Right cardiac atrium (tissue), 5 donors: Measurements from ENCODE around the gene ITGAL. TPM values are rescaled to one million over a fixed set of nuclear protein-coding genes. Genes with fewer than 3 reads are reported as not detected.

ENCODE experiments used
- ATAC-seq, 2 donors: fragments of 200-7000 bp; cut with Tn5 transposase; one replicate each; pipeline versions ENCODE4 v1.8.0 to v1.9.1; 2020; ENCODE audit warnings: moderate library complexity in 2 of 2, mild to moderate bottlenecking in 1 of 2
- DNase-seq, 3 donors: peaks; one replicate each; pipeline ENCODE4 v3.0.0-alpha.2; 2020
- H3K27ac ChIP-seq: one replicate; pipeline ENCODE4 v1.5.1; 2013; ENCODE audit warnings: mild to moderate bottlenecking, low read length, control low read depth, moderate library complexity
- H3K27me3 ChIP-seq: one replicate; pipeline ENCODE4 v1.6.1; 2013; ENCODE audit not compliant: control insufficient read depth, insufficient read depth
- H3K4me1 ChIP-seq: one replicate; pipeline ENCODE4 v1.6.1; 2013; ENCODE audit warnings: low read length; ENCODE audit not compliant: control insufficient read depth, insufficient read depth
- H3K4me3 ChIP-seq: one replicate; pipeline ENCODE4 v1.5.1; 2013; ENCODE audit warnings: low read length, control low read depth
- H3K9me3 ChIP-seq: one replicate; pipeline ENCODE4 v1.6.1; 2013; ENCODE audit warnings: low read length; ENCODE audit not compliant: control insufficient read depth
- WGBS: extraction: QIAGEN DNeasy Blood & Tissue Kit; methylation state at CpG from one replicate; pipeline ENCODE4 v1.1.7; 2013; 5-methylcytosine and 5-hydroxymethylcytosine counted together
- intact Hi-C, 4 donors: fragments of 100-400 bp; cut with DNase I; formaldehyde crosslinking; loops; one replicate each; pipeline versions ENCODE4 v1.11.0 to v1.14.0; 2022 to 2023
- polyA plus RNA-seq: library from polyadenylated mRNA; stranded (reverse); fragments of 200-250 nt; gene quantifications from one replicate; pipeline ENCODE4 v1.2.3, GENCODE V29; 2013
- total RNA-seq, 4 donors: library from RNA; stranded (reverse); fragmentation: NEBNext Ultra II Directional; extraction: Animal tissue kit (Norgen Biotek cat#: 25700); gene quantifications; one replicate each; pipeline ENCODE4 v1.2.1, GENCODE V29; 2021
- donor health status: healthy with polysubstance abuse.
- donor health status: DM: no; HTN: yes; CAD: no.
- donor health status: DM: no; HTN: no; CAD: no.
- donor health status: DM: no; HTN: yes; CAD: no; lungs with severe emphysema.
- donor health status: DM: yes; HTN: yes; CAD: no.

Gene ITGAL
- total and polyA plus RNA-seq, 5 donors, result 0.61 to 4.8 (median 1.5) TPM

DNA sequence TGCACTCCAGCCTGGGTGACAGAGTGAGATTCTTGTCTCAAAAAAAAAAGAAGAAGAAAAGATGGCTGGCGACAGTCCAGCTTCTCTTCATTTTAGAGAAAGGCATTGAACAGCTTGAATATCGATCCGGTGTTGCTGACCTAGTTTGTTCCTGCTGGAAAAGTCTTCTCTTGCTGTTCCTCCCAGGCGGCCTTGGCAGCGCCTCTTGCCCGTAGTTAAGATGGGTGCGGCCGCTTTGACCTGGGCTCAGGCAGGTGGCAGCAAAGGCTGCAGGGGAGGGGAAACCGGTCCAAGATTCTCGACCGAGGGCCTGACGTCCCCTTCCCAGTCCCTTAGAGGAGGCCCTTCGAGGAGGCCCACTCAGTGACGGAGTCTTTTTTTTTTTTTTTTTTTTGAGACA, 89.5 kb downstream of the ITGAL start:
- H3K4me1 ChIP-seq, result peaks cover 5% of the 10 kb centered on the region
- no peaks in the 10 kb centered on the region for H3K9me3 ChIP-seq
- H3K4me3 ChIP-seq, result no peak overlapping the region
- no peak for ATAC-seq
- DNase-seq, result no peak
- no peak overlapping the region for H3K27ac ChIP-seq
- H3K27me3 ChIP-seq, result no peaks in the 10 kb centered on the region
- intact Hi-C loops, result no loop called here
- 94% methylated on average over 14 of the region's 14 CpGs for WGBS

DNA sequence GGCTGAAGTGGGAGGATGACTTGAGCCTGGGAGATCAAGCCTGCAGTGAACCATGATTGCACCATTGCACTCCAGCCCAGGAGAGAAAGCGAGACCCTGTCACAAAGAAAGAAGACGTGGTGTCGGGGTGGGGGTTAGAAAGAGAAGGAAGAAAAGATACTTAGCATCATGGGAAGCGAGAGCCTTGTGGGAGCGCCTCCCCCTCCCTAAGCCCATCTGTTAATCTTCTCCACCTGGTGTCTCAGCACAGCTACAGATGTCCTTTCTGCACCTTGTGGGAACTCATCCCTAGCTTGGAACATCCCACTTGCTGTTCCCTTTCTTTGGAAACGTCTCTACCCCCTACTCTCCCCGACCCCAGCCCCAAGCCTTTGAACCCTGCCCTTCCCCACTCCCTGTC, 93.0 kb downstream of the ITGAL start:
- WGBS, result 67% methylated on average over 7 of the region's 7 CpGs
- Histone ChIP-seq H3K4me3 (no peak overlapping the region), H3K4me1 (no peaks in the 10 kb centered on the region), H3K27me3 (no peaks in the 10 kb centered on the region), H3K27ac (no peak overlapping the region), H3K9me3 (no peaks in the 10 kb centered on the region)
- intact Hi-C loops, result no loop called here
- DNase-seq (no peak), ATAC-seq (no peak)

DNA sequence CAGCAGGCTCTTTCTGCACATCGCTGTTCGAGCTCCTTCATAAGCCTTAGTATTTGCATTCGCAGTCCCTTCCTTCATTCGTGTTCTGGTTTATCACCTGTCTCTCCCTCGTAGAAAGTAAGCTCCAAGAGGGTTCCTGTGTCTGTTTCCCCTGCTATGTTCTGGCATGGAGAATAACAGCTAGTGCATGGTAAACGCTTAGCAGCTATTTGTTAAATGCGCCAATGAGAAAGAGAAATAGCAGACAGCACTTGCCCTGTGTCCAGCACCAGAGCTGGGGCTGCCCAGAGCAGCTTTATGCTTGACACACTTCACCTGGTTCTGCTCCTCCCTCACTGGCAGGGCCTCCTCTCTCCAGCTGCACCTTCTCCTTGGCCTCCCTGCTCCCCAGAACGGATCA, 93.4 kb downstream of the ITGAL start:
- Histone ChIP-seq H3K4me3 (no peak overlapping the region), H3K27ac (no peak overlapping the region), H3K4me1 (no peaks in the 10 kb centered on the region), H3K9me3 (no peaks in the 10 kb centered on the region), H3K27me3 (no peaks in the 10 kb centered on the region)
- ATAC-seq (no peak), DNase-seq (no peak)
- intact Hi-C loops, result no loop called here
- 70% methylated on average over 8 of the region's 8 CpGs for WGBS

DNA sequence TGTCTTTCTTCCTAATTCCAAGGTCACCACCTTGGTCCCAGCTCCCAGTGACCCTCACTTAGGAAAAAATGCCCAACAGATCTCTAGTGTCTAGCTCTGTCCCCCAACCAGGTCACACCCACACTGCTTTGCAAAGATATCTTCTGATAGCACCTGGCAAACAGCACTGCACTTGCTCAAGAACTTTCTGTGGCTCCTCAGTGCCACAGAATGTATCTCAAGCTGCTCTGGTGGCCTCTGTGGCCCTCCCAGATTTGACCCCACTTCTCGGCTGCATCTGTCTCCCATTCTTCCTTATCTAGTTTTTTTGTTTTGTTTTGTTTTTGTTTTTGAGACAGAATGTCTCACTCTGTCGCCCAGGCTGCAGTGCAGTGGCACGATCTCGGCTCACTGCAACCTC, 94.0 kb downstream of the ITGAL start:
- intact Hi-C loops, result no loop called here
- WGBS, result 82% methylated on average over 4 of the region's 4 CpGs
- ATAC-seq (no peak), DNase-seq (no peak)
- no peaks in the 10 kb centered on the region for H3K27me3 ChIP-seq
- no peaks in the 10 kb centered on the region for H3K9me3 ChIP-seq
- no peak overlapping the region for H3K4me3 ChIP-seq
- no peaks in the 10 kb centered on the region for H3K4me1 ChIP-seq
- H3K27ac ChIP-seq, result no peak overlapping the region

GRCh38 chr16:30567160-30567990, 94.8 kb downstream of the ITGAL start:
- no peaks in the 10 kb centered on the region for H3K4me1 ChIP-seq
- H3K4me3 ChIP-seq, result no peak overlapping the region
- DNase-seq (no peak), ATAC-seq (no peak)
- WGBS, result 85% methylated on average over 14 of the region's 14 CpGs
- intact Hi-C loops, result no loop called here
- H3K27me3 ChIP-seq, result no peaks in the 10 kb centered on the region
- H3K27ac ChIP-seq, result no peak overlapping the region
- H3K9me3 ChIP-seq, result no peaks in the 10 kb centered on the region

DNA sequence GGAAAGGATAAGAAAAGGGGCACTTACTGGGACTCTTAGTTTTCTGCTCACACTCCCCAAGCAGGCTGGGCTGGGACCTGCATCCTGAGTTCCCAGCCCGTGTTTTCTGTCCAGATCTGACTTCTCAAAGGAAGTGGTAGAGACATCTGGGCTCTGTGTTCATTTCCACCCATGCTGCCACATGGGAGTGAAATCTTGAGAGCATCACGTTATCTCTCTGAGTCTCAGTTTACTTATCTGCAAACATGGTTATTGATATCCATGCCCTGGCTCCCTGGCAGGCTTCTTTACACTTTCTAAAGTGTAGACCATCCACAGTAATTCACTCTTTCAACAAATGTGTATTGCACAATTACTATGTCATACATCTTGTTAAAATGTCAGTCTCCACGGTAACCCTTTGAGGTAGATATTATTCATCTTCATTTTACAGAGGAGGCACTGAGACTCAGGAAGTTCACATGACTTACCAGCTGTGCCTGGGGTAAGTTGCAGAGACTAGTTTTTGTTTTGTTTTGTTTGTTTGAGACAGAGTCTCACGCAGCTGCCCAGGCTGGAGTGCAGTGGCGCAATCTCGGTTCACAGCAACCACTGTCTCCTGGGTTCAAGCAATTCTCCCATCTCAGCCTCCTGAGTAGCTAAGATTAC, 95.6 kb downstream of the ITGAL start:
- Histone ChIP-seq H3K27ac (no peak overlapping the region), H3K4me3 (no peak overlapping the region), H3K27me3 (no peaks in the 10 kb centered on the region), H3K9me3 (no peaks in the 10 kb centered on the region), H3K4me1 (no peaks in the 10 kb centered on the region)
- no peak for ATAC-seq
- no peak for DNase-seq
- WGBS, result 65% methylated on average over 6 of the region's 6 CpGs
- intact Hi-C loops, result no loop called here

- Histone ChIP-seq H3K27me3 (no peaks in the 10 kb centered on the region), H3K27ac (no peak overlapping the region), H3K4me3 (no peak overlapping the region), H3K4me1 (no peaks in the 10 kb centered on the region), H3K9me3 (no peaks in the 10 kb centered on the region)
- no peak for DNase-seq
- ATAC-seq, result no peak
- intact Hi-C loops, result no loop called here
- 96% methylated on average over 3 of the region's 3 CpGs for WGBS
Observed at GRCh38 chr16:30569281-30569680, 96.7 kb downstream of the ITGAL start.

DNA sequence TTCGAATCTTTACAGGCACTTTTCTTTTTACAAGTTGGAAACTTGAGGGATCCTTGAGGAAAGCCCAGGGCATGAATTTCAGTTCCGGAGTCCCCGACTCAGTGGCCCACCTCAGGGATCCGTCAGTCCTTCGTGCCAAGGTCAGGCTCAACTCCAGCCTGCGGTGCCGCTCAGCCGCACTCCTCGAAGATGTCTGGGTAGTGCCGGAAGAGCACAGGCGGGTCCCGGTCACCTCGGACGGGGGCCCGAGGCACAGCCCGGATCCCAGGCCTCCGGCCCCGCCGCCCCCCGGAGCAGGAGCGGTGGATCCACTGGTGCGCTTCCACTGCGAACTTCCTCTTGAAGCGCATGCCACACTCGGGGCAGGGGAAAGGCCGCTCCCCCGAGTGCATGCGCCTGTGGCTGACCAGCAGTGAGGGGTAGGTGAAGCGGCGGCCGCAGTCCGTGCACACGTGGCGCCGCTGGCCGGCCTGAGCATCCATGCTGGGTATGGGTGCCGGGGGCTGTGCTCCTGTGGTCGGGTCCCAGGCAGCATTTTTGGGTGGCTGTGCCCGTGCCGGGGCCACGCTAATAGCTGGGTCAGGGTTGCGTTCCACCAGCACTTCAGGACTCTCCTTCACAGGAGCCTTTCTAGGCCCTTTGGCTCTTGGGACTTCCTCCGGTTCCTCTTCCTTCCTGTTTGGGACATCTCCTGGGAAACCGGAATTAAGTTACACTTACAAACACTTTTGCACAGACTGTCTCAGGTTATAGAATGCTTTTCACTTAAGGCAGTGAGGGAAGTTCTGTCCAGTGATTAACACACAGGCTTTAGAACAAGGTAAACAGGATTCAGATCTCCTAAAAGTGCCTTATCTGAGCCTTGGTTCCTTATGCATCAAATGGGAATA, 97.4 kb downstream of the ITGAL start:
- intact Hi-C loops, result no loop called here
- Histone ChIP-seq H3K4me1 (no peaks in the 10 kb centered on the region), H3K27ac (no peak overlapping the region), H3K27me3 (no peaks in the 10 kb centered on the region), H3K9me3 (no peaks in the 10 kb centered on the region), H3K4me3 (no peak overlapping the region)
- DNase-seq, result peak in 2 of 3 donors; percentile 27 to 67
- ATAC-seq, result no peak
- WGBS, result 78% methylated on average over 44 of the region's 44 CpGs

GRCh38 chr16:30570636-30571444, 98.3 kb downstream of the ITGAL start:
- intact Hi-C loops, result no loop called here
- no peaks in the 10 kb centered on the region for H3K4me1 ChIP-seq
- DNase-seq (peak; percentile 37 to 80 (median 75)), ATAC-seq (peak; percentile 8 to 14)
- WGBS, result 6% methylated on average over 22 of the region's 22 CpGs
- no peaks in the 10 kb centered on the region for H3K9me3 ChIP-seq
- H3K27me3 ChIP-seq, result no peaks in the 10 kb centered on the region
- peak overlapping the region; percentile 66 for H3K4me3 ChIP-seq
- H3K27ac ChIP-seq, result peak overlapping the region; percentile 97

DNA sequence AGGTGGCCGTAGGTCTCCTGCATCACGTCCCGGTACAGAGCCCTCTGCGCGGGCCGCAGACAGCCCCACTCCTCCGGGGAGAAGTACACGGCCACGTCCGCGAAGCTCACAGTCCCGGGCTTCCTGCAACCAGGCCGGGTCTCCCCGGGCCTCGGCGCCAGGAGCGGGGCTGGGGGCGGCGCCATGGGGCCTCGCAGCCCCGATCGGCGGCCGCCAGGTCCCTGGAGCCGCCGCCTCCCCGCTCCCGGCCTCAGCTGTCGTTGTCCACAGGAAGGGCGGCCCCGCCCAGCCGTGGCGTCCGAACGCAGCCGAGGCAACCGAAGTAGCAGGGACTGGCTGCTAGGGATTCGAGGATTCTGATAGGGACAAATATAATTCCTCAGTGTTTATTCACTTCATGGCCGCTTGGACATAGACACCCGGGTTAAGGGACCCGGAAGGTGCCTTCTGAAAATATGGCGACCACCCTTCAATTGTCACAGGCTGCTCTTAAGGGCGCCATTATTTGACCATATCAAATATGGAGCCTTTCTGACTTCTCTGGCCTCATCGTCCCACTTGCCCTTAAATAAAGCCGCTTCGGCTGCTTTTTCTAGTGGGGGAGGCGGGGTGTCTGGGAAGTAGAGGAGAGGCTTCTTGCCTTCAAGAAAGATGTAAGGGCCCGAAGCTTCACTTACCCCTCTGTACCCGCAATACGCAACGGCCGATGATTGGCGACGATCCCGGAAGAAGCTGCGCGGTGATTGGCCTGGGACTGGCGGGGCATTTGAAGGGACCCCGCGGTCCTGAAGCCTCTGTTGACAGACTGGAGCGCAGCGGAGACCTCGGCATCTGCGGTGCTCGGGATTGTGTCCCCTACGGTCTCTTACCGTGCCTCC, 99.1 kb downstream of the ITGAL start, which contains the start of gene ZNF688:
TSS of gene ZNF688 (minus strand) at position 270 of the 878 bp plus-strand sequence. CDS start at position 185, 85 bp downstream.
- Histone ChIP-seq H3K4me3 (peak within 1 kb of the TSS; percentile 66), H3K9me3 (no peaks in the 10 kb centered on the region), H3K27me3 (no peaks in the 10 kb centered on the region), H3K4me1 (no peaks in the 10 kb centered on the region), H3K27ac (peak within 1 kb of the TSS; percentile 97)
- under 1% methylated on average over 67 of the region's 67 CpGs for WGBS
- peak; percentile 92 to 94 for ATAC-seq
- peak; percentile 96 to 98 (median 98) for DNase-seq
- intact Hi-C loops, result no loop called here
